Smooth muscle cell of the brain vasculature (primary cell): ENCODE data around the gene RPL10.
"Not testable (repeated sequence)": the region's sequence is repeated elsewhere in the genome, so short reads cannot be mapped to it uniquely, and the experiment has no call there.

Experiments
- DNase-seq: peaks from one replicate; pipeline ENCODE4 v3.0.0-alpha.2; 2012; ENCODE audit warnings: low read depth, low spot score

Gene RPL10

GRCh38 chrX:154378059-154378798, 19.9 kb upstream of the RPL10 start:
- DNase-seq, result no peak

- peak; percentile 88 for DNase-seq
Observed at GRCh38 chrX:154378799-154379568, 19.2 kb upstream of the RPL10 start, which contains the start of gene EMD. Gene EMD, plus strand, starts transcription at chrX:154379295. Its CDS starts 190 bp downstream, at chrX:154379485.

- no peak for DNase-seq
Observed at GRCh38 chrX:154379569-154379951, 18.6 kb upstream of the RPL10 start.

- no peak for DNase-seq
Observed at GRCh38 chrX:154380153-154380552, 18.0 kb upstream of the RPL10 start.

- DNase-seq, result no peak
Observed at GRCh38 chrX:154380787-154381186, 17.4 kb upstream of the RPL10 start.

- DNase-seq, result no peak
Observed at GRCh38 chrX:154381271-154381670, 16.9 kb upstream of the RPL10 start.

- DNase-seq, result no peak
Observed at GRCh38 chrX:154382483-154383069, 15.6 kb upstream of the RPL10 start.

- DNase-seq, result no peak
Observed at GRCh38 chrX:154383359-154384283, 14.6 kb upstream of the RPL10 start.

GRCh38 chrX:154384284-154384892, 13.8 kb upstream of the RPL10 start:
- DNase-seq, result no peak

GRCh38 chrX:154388094-154388493, 10.1 kb upstream of the RPL10 start:
- DNase-seq, result not testable (repeated sequence)

GRCh38 chrX:154388649-154389048, 9.5 kb upstream of the RPL10 start:
- DNase-seq, result not testable (repeated sequence)

- DNase-seq, result not testable (repeated sequence)
Observed at GRCh38 chrX:154389812-154390747, 8.1 kb upstream of the RPL10 start.

- not testable (repeated sequence) for DNase-seq
Observed at GRCh38 chrX:154396363-154396762, 1.8 kb upstream of the RPL10 start.

- DNase-seq, result no peak
Observed at GRCh38 chrX:154396973-154397887, 947 bp upstream of the RPL10 start.

GRCh38 chrX:154398668-154399526, 720 bp downstream of the RPL10 start:
- DNase-seq, result peak; percentile 61

- DNase-seq, result no peak
Observed at GRCh38 chrX:154399527-154400368, 1.6 kb downstream of the RPL10 start.

- DNase-seq, result not testable (repeated sequence)
Observed at GRCh38 chrX:154400369-154400817, 2.2 kb downstream of the RPL10 start.
